NB4 (cell line): Measurements from ENCODE around the gene ITPK1.

Experiments used
- POLR2A ChIP-seq: IDR thresholded peaks from 2 replicates; pipeline ENCODE4 v1.6.1; 2011; ENCODE audit warnings: mild to moderate bottlenecking; ENCODE audit not compliant: insufficient read length; ENCODE audit errors: extremely low read depth
- TF ChIP-seq, protein P1 (sequence below): IDR thresholded peaks from one replicate; pipeline ENCODE4 v1.5.1; 2012; ENCODE audit warnings: low read depth, low read length

DNA sequence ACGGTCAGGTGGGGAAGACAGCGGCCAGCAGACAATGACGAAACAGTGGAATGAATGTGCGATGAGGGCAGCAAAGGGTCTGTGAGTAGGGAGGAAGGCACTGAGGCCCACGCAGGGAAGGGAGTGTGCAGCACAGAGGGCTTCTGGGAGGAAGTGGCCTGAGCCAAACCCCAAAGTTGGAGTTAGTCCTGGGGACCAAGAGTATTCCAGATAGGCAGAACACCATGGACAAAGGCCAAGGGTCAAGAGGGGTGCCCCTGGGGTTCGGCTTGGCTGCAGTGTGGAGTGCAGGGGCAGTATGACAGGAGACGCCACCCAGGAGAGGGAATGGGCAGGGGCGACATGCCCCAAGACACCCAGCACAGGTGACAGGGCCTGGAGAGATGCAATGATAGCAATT, 134.0 kb downstream of the ITPK1 start:
- TF ChIP-seq, protein P1, sequence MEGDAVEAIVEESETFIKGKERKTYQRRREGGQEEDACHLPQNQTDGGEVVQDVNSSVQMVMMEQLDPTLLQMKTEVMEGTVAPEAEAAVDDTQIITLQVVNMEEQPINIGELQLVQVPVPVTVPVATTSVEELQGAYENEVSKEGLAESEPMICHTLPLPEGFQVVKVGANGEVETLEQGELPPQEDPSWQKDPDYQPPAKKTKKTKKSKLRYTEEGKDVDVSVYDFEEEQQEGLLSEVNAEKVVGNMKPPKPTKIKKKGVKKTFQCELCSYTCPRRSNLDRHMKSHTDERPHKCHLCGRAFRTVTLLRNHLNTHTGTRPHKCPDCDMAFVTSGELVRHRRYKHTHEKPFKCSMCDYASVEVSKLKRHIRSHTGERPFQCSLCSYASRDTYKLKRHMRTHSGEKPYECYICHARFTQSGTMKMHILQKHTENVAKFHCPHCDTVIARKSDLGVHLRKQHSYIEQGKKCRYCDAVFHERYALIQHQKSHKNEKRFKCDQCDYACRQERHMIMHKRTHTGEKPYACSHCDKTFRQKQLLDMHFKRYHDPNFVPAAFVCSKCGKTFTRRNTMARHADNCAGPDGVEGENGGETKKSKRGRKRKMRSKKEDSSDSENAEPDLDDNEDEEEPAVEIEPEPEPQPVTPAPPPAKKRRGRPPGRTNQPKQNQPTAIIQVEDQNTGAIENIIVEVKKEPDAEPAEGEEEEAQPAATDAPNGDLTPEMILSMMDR = no peak
- no peak for TF ChIP-seq POLR2A
